AG10803 (cell line): ENCODE measurements around the gene JCAD.
"Not testable (repeated sequence)": the region's sequence is repeated elsewhere in the genome, so short reads cannot be mapped to it uniquely, and the experiment has no call there.

Source experiments
- DNase-seq: peaks from one replicate; pipeline ENCODE4 v3.0.0; 2010; ENCODE audit warnings: low read depth
- H3K4me3 ChIP-seq: 2 replicates; pipeline ENCODE4 v1.5.1; 2011; ENCODE audit warnings: mild to moderate bottlenecking, low read length, control low read depth
- CTCF ChIP-seq: conservative IDR thresholded peaks from 2 replicates; pipeline ENCODE4 v1.5.1; 2011; ENCODE audit warnings: mild to moderate bottlenecking, low read length, control low read depth, inconsistent platforms

The JCAD gene

GRCh38 chr10:30027057-30028005 lies 32.1 kb downstream of the JCAD start:
- H3K4me3 ChIP-seq, result no peak overlapping the region
- 0 out of 2 replicates have a peak, but pooled peaks have one; percentile 5 for TF ChIP-seq CTCF
- DNase-seq, result no peak

GRCh38 chr10:30026578-30026977 lies 32.8 kb downstream of the JCAD start:
- no peak for DNase-seq
- TF ChIP-seq CTCF, result no peak
- H3K4me3 ChIP-seq, result no peak overlapping the region

- no peak for TF ChIP-seq CTCF
These were observed 33.3 kb downstream of the JCAD start for GRCh38 chr10:30026080-30026479.

GRCh38 chr10:30025428-30025827 lies 34.0 kb downstream of the JCAD start:
- not testable (repeated sequence) for H3K4me3 ChIP-seq, DNase-seq

More at GRCh38 chr10:30026080-30026479, 33.3 kb downstream of the JCAD start:
- DNase-seq, result no peak
- H3K4me3 ChIP-seq, result no peak overlapping the region

GRCh38 chr10:30022590-30022989 lies 36.8 kb downstream of the JCAD start:
- no peak overlapping the region for H3K4me3 ChIP-seq
- TF ChIP-seq CTCF, result no peak

GRCh38 chr10:30019468-30019867 lies 39.9 kb downstream of the JCAD start:
- TF ChIP-seq CTCF, result no peak
- H3K4me3 ChIP-seq, result no peak overlapping the region
- DNase-seq, result no peak

More at GRCh38 chr10:30022590-30022989, 36.8 kb downstream of the JCAD start:
- no peak for DNase-seq

GRCh38 chr10:30018496-30018895 lies 40.9 kb downstream of the JCAD start:
- no peak for DNase-seq
- TF ChIP-seq CTCF, result no peak
- H3K4me3 ChIP-seq, result no peak overlapping the region
